ENCODE data around the gene BEAN1.

GRCh38 chr16:66489385-66489784 lies 62.3 kb downstream of the BEAN1 start:
- TF ChIP-seq POLR2A (IDR thresholded peaks at IDR 0.05) (no peak), CTCF (IDR thresholded peaks at IDR 0.05) (no peak)

Data from Peyer's patch (tissue), 4 donors.